K562 (cell line): ENCODE results near the gene FNDC4. TPM values are rescaled to one million over a fixed set of nuclear protein-coding genes. Genes with fewer than 3 reads are reported as not detected.

ENCODE experiments used
- ATAC-seq: fragments of 200-7000 bp; cut with Tn5 transposase; 3 replicates; pipeline ENCODE4 v1.9.1; 2020; ENCODE audit warnings: moderate library complexity
- BruUV-seq: library from RNA; stranded (reverse); fragments of 400-500 nt; replicated peaks from 2 replicates; lab custom pipeline; 2021; lab: Mats Ljungman, UMichigan
- CTCF ChIA-PET: fragments of 300-600 bp; formaldehyde crosslinking; extraction: SDS; loops from one replicate; lab custom pipeline; 2021; ENCODE audit warnings: low intra/inter-chr PET ratio; lab: Yijun Ruan, JAX
- POLR2A ChIA-PET: fragments of 300-600, 350-650 bp; sonication (Branson Sonifier 250); formaldehyde crosslinking; extraction: SDS; loops from one replicate; lab custom pipeline; 2021; ENCODE audit warnings: antibody characterized with exemption, inconsistent platforms; lab: Yijun Ruan, JAX
- DNase-seq, 4 experiments: peaks; one replicate each; pipeline versions ENCODE4 v3.0.0 to v3.0.0-alpha.2; 2011 to 2018; ENCODE audit warnings: low spot score in 3 of 4, mixed read lengths in 3 of 4; ENCODE audit errors: extremely low read depth in 1 of 4
- FAIRE-seq: peaks from 2 replicates; lab custom pipeline; 2011; peaks lifted over from hg19 to GRCh38; lab: Jason Lieb, UNC
- H2AFZ ChIP-seq: 2 replicates; pipeline ENCODE4 v1.6.0; 2011; ENCODE audit warnings: low read depth, low read length, control low read depth, inconsistent platforms
- H3K27ac ChIP-seq: fragments of 200-600 bp; 3 replicates; pipeline ENCODE4 v1.8.0; 2011; ENCODE audit warnings: low read depth, mild to moderate bottlenecking, control low read depth, inconsistent platforms, low read length, moderate library complexity, mixed read lengths; ENCODE audit errors: extremely low read depth
- H3K27me3 ChIP-seq, 2 experiments: fragments of 300-600 bp in 1 of 2; 2 replicates in 1 of 2; 3 replicates in 1 of 2; pipeline versions ENCODE4 v1.6.0 to v1.8.0; 2011; ENCODE audit warnings: inconsistent platforms in 2 of 2, low read length in 2 of 2, mild to moderate bottlenecking in 1 of 2, mixed read lengths in 1 of 2, moderate library complexity in 1 of 2; ENCODE audit not compliant: control insufficient read depth in 2 of 2, insufficient read depth in 2 of 2
- H3K36me3 ChIP-seq: fragments of 300-600 bp; 3 replicates; pipeline ENCODE4 v1.8.0; 2011; ENCODE audit warnings: mild to moderate bottlenecking, low read length, inconsistent platforms; ENCODE audit not compliant: control insufficient read depth, insufficient read depth
- H3K4me1 ChIP-seq, 2 experiments: fragments of 200-600 bp in 1 of 2; replicated peaks in 1 of 2; 2 replicates in 1 of 2; 3 replicates in 1 of 2; pipeline versions ENCODE4 v1.5.1 to v1.8.0; 2011; ENCODE audit warnings: inconsistent platforms in 2 of 2, low read length in 2 of 2, mild to moderate bottlenecking in 1 of 2, mixed read lengths in 1 of 2, moderate library complexity in 1 of 2; ENCODE audit not compliant: control insufficient read depth in 2 of 2, insufficient read depth in 2 of 2
- H3K4me2 ChIP-seq: 2 replicates; pipeline ENCODE4 v1.6.1; 2011; ENCODE audit warnings: low read length, control low read depth, inconsistent platforms, mixed read lengths; ENCODE audit not compliant: insufficient read depth
- H3K4me3 ChIP-seq: fragments of 200-600 bp; sonication (generic), shearing (Covaris generic); 2 replicates; pipeline ENCODE4 v1.5.1; 2016; ENCODE audit warnings: control low read depth, inconsistent platforms
- H3K79me2 ChIP-seq: fragments of 200-600 bp; 3 replicates; pipeline ENCODE4 v1.8.0; 2011; ENCODE audit warnings: low read length, inconsistent platforms; ENCODE audit not compliant: control insufficient read depth, insufficient read depth
- H3K9ac ChIP-seq, 2 experiments: 2 replicates each; pipeline versions ENCODE4 v1.6.0 to v1.6.1; 2011; ENCODE audit warnings: low read depth in 2 of 2, low read length in 2 of 2, control low read depth in 1 of 2, inconsistent platforms in 1 of 2, mild to moderate bottlenecking in 1 of 2, mixed read lengths in 1 of 2; ENCODE audit not compliant: insufficient read depth in 1 of 2
- H3K9me1 ChIP-seq: one replicate; pipeline ENCODE4 v1.6.0; 2011; ENCODE audit warnings: inconsistent platforms, mild to moderate bottlenecking, low read length, moderate library complexity; ENCODE audit not compliant: control insufficient read depth, insufficient read depth
- H3K9me3 ChIP-seq: replicated peaks from 2 replicates; pipeline ENCODE4 v1.5.1; 2011; ENCODE audit warnings: low read depth, low read length, inconsistent platforms; ENCODE audit not compliant: control insufficient read depth, insufficient read depth
- H4K20me1 ChIP-seq: replicated peaks from 2 replicates; pipeline ENCODE4 v1.6.1; 2011; ENCODE audit warnings: low read length, inconsistent platforms, mixed read lengths; ENCODE audit not compliant: control insufficient read depth, insufficient read depth
- BHLHE40 ChIP-seq: IDR thresholded peaks from 2 replicates; pipeline ENCODE4 v1.6.1; 2011; ENCODE audit warnings: low read length, improper control_type of control experiment
- ESRRA ChIP-seq: fragments of 450-650 bp; IDR thresholded peaks from 2 replicates; pipeline ENCODE4 v1.6.1; 2014; ENCODE audit warnings: low read depth, mild to moderate bottlenecking, moderate library complexity, borderline replicate concordance
- GABPA ChIP-seq: fragments of 200-800 bp; sonication (Bioruptor generic); conservative IDR thresholded peaks from 2 replicates; pipeline ENCODE4 v1.6.1; 2016; ENCODE audit warnings: low read depth, missing genetic modification characterization, missing compliant biosample characterization
- HES1 ChIP-seq: fragments of 450-650 bp; IDR thresholded peaks from 2 replicates; pipeline ENCODE4 v1.6.1; 2016; ENCODE audit warnings: low read depth, mild to moderate bottlenecking, moderate library complexity
- LEF1 ChIP-seq: fragments of 450-650 bp; IDR thresholded peaks from 2 replicates; pipeline ENCODE4 v1.6.1; 2016; ENCODE audit warnings: mild to moderate bottlenecking
- SPI1 ChIP-seq: IDR thresholded peaks from 2 replicates; pipeline ENCODE4 v1.6.1; 2011; ENCODE audit warnings: low read depth, low read length, control low read depth, borderline replicate concordance
- THRAP3 ChIP-seq: fragments of 450-650 bp; IDR thresholded peaks from 2 replicates; pipeline ENCODE4 v1.6.1; 2016; ENCODE audit warnings: mild to moderate bottlenecking, inconsistent platforms, borderline replicate concordance
- ZNF239 ChIP-seq: fragments of 250-450 bp; sonication (Bioruptor Pico); IDR thresholded peaks from 2 replicates; pipeline ENCODE4 v1.4.0; 2020; ENCODE audit warnings: mild to moderate bottlenecking
- ZNF347 ChIP-seq: fragments of 450-650 bp; formaldehyde crosslinking; IDR thresholded peaks from 2 replicates; pipeline ENCODE4 v1.4.0; 2020; ENCODE audit warnings: low read depth, mild to moderate bottlenecking, moderate library complexity
- ZNF436 ChIP-seq: fragments of 250-450, 450-650 bp; sonication (Bioruptor Pico); formaldehyde crosslinking; IDR thresholded peaks from 2 replicates; pipeline ENCODE4 v1.7.0; 2020; ENCODE audit warnings: mild to moderate bottlenecking
- WGBS: fragments of 100-300 bp; shearing (Covaris generic); methylation state at CpG from one replicate; pipeline ENCODE4 v1.1.6; 2016; ENCODE audit warnings: low coverage, mixed read lengths; ENCODE audit not compliant: insufficient coverage; ENCODE audit errors: missing lambda C conversion rate; 5-methylcytosine and 5-hydroxymethylcytosine counted together
- in situ Hi-C: fragments of 300-500 bp; cut with MboI; formaldehyde crosslinking; loops from 4 replicates; pipeline ENCODE4 v1.15.0; 2018; ENCODE audit warnings: inconsistent platforms, mixed read lengths
- intact Hi-C: fragments of 100-400 bp; cut with micrococcal nuclease; formaldehyde crosslinking; loops from 2 replicates; pipeline ENCODE4 v1.14.2; 2022
- polyA plus RNA-seq, 8 experiments: library from polyadenylated mRNA; depleted of rRNA in 4 of 8; stranded (reverse) in 5 of 8; unstranded in 3 of 8; fragments of >200 nt; fragmentation: Nextera tagmentation in 2 of 8; fragmentation: Illumina TruSeq in 1 of 8; extraction: Ambion mirVana in 2 of 8; extraction: Trizol in 1 of 8; gene quantifications; 2 replicates each; pipeline versions ENCODE4 v1.2.1 to v1.2.3, GENCODE V29; 2011 to 2014; ENCODE audit warnings: inconsistent platforms in 1 of 8, missing spikeins in 1 of 8
- total RNA-seq, 7 experiments: library from RNA; depleted of rRNA in 6 of 7; stranded (reverse); fragments of >200 nt in 6 of 7; fragmentation: Illumina TruSeq in 2 of 7; extraction: Trizol in 2 of 7; gene quantifications; 2 replicates each; pipeline versions ENCODE4 v1.2.1 to v1.2.3, GENCODE V29; 2011 to 2021; ENCODE audit warnings: low replicate concordance in 1 of 7

The FNDC4 gene
- total and polyA plus RNA-seq, 9 of the 15 experiments (the other 6 are each of a cell fraction or from before 2014, with no cell fraction given) = 0.28 to 4.9 (median 2.3) TPM

DNA sequence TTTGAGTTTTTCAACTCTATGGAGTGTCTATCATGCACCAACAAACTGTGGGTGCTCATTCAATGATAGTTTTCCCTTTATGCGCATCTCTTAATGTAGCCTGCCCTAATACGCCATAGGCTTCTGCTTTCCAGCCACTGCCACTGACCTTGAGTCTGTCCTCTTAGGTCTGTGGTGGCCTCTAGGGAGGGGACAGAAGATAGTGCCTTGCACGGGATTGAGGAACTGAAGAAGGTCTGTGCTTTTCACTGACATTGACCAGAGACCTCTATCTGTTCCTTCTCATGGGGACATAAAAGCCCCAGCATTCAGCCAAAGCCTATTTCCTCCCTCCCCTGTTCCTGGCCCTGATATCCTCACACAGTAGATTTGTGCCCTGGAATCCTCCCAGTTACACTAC, 4.0 kb upstream of the FNDC4 start:
- no peaks in the 10 kb centered on the region; a peak in 1 of 5 replicates for H3K27me3 ChIP-seq
- no peaks in the 10 kb centered on the region for H4K20me1 ChIP-seq
- H3K27ac ChIP-seq = no peak overlapping the region
- H3K9ac ChIP-seq = no peak overlapping the region
- no peaks in the 10 kb centered on the region for H3K9me3 ChIP-seq
- DNase-seq (no peak), ATAC-seq (peak; percentile 44), FAIRE-seq (no peak)
- no peaks in the 10 kb centered on the region for H3K9me1 ChIP-seq
- H2AFZ ChIP-seq = 0 out of 2 replicates have a peak overlapping the region, but pooled peaks have one; percentile 29
- H3K4me1 ChIP-seq = peaks cover 14 to 20% of the 10 kb centered on the region in 2 experiments; a peak in 4 of 5 replicates
- POLR2A ChIA-PET = interaction anchor here (1.7 kb wide), 1 partner anchor 8 kb away, joined by 7 read pairs; no protein-coding TSS in a partner anchor
- in situ Hi-C loops (no loop called here), intact Hi-C loops (no loop called here)
- 58% methylated on average over 3 of the region's 3 CpGs for WGBS
- no peak overlapping the region for H3K4me2 ChIP-seq
- CTCF ChIA-PET = no interaction called here
- no TSS peak for BruUV-seq
- no peaks in the 10 kb centered on the region for H3K36me3 ChIP-seq
- H3K4me3 ChIP-seq = no peak overlapping the region
- TF ChIP-seq THRAP3 = no peak
- peak; percentile 45; the same call in 1 of the 2 replicates for TF ChIP-seq SPI1
- TF ChIP-seq ZNF239 (CRISPR knock-in tag) = peak; percentile 99
- peak; percentile 81 for TF ChIP-seq BHLHE40
- TF ChIP-seq ZNF436 (CRISPR knock-in tag) = no peak
- no peak for TF ChIP-seq GABPA (tag)
- TF ChIP-seq HES1 = no peak
- TF ChIP-seq ESRRA = peak; percentile 97
- TF ChIP-seq LEF1 = no peak
- TF ChIP-seq ZNF347 (CRISPR knock-in tag) = no peak
- no peaks in the 10 kb centered on the region for H3K79me2 ChIP-seq
